C4-2B (cell line): ENCODE results near the gene NLRP5.

Experiments used
- CTCF ChIP-seq: fragments of 450-650 bp; conservative IDR thresholded peaks from 2 replicates; pipeline ENCODE4 v1.5.1; 2017; ENCODE audit warnings: mild to moderate bottlenecking
- ZFX ChIP-seq: fragments of 450-650 bp; IDR thresholded peaks from 2 replicates; pipeline ENCODE4 v1.6.1; 2017

DNA sequence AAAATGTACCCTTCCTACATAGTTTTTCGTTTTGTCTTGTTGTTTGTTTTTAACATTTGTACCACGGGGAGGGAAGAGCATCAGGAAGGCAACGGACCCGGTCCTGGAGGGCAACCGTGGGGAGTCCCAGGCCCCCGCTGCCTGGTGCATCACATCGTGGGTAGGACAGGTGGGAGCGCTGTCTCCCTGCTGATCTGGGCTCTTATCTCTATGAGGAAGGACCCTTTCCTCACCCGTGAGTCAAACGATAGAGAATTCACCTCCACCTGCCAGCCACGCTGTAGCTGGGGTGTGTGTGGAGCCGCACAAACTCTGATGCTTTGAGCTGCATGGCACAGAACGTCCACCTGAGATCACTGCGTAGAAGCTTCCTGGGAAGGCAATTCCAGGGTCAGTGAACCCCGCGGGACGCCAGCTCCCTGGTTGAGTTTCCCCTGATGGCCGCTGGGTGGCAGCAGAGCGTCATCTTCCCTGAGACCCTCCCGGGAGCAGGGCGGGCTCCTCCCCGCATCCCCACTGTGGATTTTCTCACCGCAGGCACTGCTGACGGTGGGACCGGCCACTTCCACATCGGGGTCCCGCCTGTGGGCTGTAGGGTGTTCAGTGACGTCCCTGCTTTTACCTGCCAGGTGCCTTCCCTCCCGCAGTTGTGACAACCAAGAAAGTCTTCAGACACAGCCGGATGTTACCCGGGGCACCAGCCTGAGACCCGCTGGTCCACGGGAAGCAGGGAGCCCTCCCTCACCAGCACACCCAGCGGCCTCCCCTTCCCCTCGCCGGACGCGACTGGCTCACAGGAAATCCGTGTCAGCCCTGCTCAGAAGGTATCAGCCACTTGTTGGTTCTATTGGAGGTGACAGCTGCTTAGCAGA, 79.8 kb downstream of the NLRP5 start:
- peak; percentile 95 for TF ChIP-seq CTCF
- no peak for TF ChIP-seq ZFX
